Skeletal muscle satellite cell (primary cell): ENCODE results near the gene CTDP1.

Experiments
- H3K27me3 ChIP-seq: 2 replicates; pipeline ENCODE4 v1.7.0; 2013; ENCODE audit warnings: low read length; ENCODE audit not compliant: control insufficient read depth, insufficient read depth
- H3K36me3 ChIP-seq: 2 replicates; pipeline ENCODE4 v1.7.0; 2013; ENCODE audit warnings: mild to moderate bottlenecking, control low read depth, low read length; ENCODE audit not compliant: insufficient read depth
- H3K4me1 ChIP-seq: 2 replicates; pipeline ENCODE4 v1.7.0; 2013; ENCODE audit warnings: low read length; ENCODE audit not compliant: control insufficient read depth, insufficient read depth
- H3K4me2 ChIP-seq: 2 replicates; pipeline ENCODE4 v1.7.0; 2013; ENCODE audit warnings: mild to moderate bottlenecking, low read length
- H3K4me3 ChIP-seq: 2 replicates; pipeline ENCODE4 v1.7.0; 2013; ENCODE audit warnings: low read length
- H3K9ac ChIP-seq: 2 replicates; pipeline ENCODE4 v1.7.0; 2013; ENCODE audit warnings: mild to moderate bottlenecking, low read depth, low read length, moderate library complexity
- H3K9me3 ChIP-seq: replicated peaks from 2 replicates; pipeline ENCODE4 v1.7.0; 2013; ENCODE audit warnings: mild to moderate bottlenecking, control low read depth, low read length

The CTDP1 gene

DNA sequence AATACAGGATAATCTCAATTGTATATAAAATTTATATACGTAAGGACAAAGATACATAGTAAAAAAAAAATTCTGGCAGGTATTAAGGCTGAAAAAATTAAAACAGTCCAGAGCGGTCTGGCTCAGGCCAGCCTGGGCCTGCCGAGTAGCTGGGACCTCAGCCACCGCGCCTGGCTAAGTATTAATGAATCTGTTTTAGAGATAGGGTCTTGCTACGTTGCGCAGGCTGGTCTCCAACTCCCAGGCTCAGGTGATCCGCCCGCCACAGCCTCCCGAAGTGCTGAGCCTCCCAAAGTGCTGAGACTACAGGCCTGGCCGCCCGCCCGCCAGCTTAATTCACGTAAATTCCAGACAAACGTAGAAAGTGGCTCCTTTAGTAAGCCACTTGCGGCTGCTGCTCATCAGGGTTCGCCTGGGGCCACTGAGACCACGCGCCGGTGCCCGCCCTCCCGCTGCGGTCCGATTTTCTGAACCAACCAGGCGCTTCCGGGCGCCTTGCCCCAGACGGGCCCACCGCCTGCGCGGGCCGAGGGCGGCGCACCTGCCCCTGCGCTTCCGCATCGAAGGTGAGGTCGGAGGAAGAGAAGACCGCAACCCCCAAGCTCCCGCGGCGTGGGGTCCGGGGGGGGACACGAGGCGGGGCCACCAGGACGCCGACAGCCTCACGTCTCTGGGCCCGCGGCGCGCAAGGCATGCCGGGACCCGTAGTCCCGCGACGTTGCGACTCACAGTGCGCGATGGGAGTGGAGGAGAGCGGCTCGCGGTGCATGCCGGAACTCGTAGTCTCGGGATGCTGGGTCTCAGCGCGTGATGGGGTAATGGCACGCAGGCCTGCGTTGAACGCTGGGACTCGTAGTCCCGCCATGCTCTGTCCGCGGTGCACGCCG is 695 bp upstream of the CTDP1 start:
- peak overlapping the region; percentile 93 for H3K4me2 ChIP-seq
- no peaks in the 10 kb centered on the region for H3K9me3 ChIP-seq
- peaks cover 11% of the 10 kb centered on the region for H3K36me3 ChIP-seq
- H3K4me1 ChIP-seq = peaks cover 16% of the 10 kb centered on the region
- no peaks in the 10 kb centered on the region for H3K27me3 ChIP-seq
- peak overlapping the region; percentile 96 for H3K9ac ChIP-seq
- peak overlapping the region; percentile 95 for H3K4me3 ChIP-seq

DNA sequence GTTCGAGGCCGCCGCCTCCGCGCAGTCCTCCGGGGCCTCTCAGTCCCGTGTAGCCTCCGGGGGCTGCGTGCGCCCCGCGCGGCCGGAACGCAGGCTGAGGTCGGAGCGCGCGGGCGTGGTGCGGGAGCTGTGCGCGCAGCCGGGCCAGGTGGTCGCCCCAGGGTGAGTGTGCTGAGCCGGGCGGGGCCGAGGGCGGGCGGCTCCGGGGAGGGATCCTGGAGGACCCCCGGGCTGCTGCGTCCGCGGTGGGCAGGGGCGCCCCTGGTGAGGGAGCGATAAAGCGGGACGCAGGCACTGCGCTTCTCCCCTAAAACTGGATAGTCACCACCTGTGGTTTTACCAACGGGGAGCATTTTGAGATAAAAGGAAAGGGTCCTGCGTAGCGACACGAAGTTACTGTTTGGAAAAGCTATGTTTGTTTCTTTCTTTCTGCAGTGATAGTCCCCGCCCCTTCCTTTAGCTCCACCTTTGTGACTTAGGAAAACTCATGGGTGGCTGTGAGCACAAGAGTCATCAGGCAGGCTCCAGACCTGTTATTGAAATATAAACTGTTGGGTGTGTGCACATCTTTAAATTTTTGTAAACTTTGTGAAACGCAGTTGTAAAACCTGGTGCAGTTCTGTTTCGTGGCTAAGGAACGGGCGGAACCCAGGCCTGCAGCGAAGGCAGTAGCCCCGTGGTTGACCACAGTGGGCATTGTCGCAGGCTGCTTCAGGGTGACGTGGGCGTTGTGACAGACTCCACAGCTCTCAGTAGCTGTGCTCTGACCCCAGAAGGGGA is 687 bp downstream of the CTDP1 start:
- peaks cover 11% of the 10 kb centered on the region for H3K36me3 ChIP-seq
- H3K9me3 ChIP-seq = no peaks in the 10 kb centered on the region
- H3K4me1 ChIP-seq = peaks cover 16% of the 10 kb centered on the region
- no peaks in the 10 kb centered on the region for H3K27me3 ChIP-seq
- peak overlapping the region; percentile 95 for H3K4me3 ChIP-seq
- peak overlapping the region; percentile 96 for H3K9ac ChIP-seq
- peak overlapping the region; percentile 91 for H3K4me2 ChIP-seq

DNA sequence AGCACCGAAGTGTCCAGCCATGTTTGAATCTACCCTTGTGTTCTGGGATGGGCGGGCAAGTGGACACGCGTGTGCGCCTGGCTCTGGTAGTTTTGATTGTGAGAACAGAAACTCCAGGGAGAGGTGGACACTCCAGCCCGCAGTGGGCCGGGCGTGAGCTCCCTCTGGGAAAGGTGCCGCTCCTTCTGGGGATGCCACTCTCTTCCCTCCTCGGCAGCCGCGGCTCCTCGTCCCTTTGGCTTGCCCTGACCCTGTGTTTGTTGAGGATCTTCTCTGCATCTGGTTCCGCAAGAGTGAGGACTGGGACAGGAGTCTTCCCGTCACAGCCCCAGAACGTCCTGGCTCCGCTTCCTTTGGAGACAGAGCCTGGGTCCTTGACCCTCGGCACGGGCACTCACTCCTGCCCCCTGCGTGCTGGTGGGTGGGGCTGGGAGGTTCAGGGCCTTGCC is 1.3 kb downstream of the CTDP1 start:
- Histone ChIP-seq H3K4me1 (peaks cover 16% of the 10 kb centered on the region), H3K9ac (peak overlapping the region; percentile 96), H3K9me3 (no peaks in the 10 kb centered on the region), H3K4me3 (peak overlapping the region; percentile 95), H3K36me3 (peaks cover 11% of the 10 kb centered on the region), H3K4me2 (peak overlapping the region; percentile 91), H3K27me3 (no peaks in the 10 kb centered on the region)

DNA sequence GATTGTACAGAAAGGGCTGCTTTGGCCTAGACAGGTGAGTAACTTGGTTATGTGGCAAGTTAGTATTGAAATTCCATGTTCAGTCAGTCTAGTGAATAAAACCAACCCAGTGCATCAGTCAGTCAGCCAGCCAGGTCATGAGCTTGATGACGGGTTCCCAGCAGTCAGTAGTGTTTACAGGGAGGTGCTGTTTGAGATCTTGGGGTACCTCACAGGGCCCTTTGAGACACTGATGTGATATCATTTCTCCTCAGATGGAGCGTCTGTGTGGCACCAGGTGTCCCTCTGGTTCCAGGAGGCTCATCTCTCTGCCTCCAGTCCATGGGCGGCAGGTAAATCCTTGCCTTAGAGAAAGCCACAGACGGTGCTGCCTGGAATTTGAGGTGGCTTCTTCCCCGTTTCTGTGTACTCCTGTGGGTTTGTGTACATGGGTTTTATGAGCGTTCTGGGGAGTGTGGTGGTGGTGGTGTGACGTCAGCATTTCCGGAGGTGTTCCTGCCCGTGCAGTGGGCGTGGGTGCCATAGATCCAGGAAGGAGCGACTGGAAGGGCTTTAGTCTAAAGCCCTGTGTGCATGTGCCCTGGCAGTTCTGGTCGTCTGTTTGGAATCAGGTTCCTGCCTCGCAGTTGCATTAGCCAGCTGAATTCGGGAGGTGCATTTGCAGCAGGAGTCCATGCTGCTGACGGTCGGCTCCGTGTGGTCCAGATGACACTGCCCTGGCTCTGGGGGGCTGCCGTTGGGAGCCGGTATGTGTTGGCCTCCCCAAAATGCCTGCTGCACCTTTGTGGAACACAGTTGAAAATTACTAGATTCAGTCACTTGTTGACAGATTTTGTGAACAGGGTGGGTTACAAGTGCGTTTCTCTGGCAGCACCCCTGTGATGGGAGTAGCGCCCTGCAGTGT is 2.1 kb downstream of the CTDP1 start:
- H3K4me2 ChIP-seq = peak overlapping the region; percentile 91
- peak overlapping the region; percentile 95 for H3K4me3 ChIP-seq
- peaks cover 16% of the 10 kb centered on the region for H3K4me1 ChIP-seq
- no peaks in the 10 kb centered on the region for H3K27me3 ChIP-seq
- H3K9ac ChIP-seq = no peak overlapping the region
- no peaks in the 10 kb centered on the region for H3K9me3 ChIP-seq
- peaks cover 11% of the 10 kb centered on the region for H3K36me3 ChIP-seq

DNA sequence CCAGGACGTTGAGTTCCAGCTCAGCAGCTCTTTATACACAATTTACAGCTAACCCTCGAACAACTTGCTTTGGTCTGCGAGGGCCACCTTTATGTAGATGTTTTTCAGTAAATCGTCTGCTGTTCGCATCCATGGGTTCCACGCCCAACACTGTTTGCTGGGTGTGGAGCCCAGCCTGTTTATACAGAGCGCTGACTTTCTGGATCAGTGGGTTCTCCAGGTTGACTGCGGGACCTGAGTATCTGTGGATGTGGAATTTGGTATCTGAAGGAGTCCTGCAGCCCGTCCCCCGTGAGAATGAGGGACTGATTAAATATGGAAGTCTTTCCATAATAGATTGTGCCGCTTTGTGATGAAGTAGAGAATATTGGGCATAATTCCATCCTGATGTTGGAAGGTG is 2.9 kb downstream of the CTDP1 start:
- Histone ChIP-seq H3K36me3 (peaks cover 8% of the 10 kb centered on the region), H3K4me3 (no peak overlapping the region), H3K4me1 (peaks cover 16% of the 10 kb centered on the region), H3K4me2 (no peak overlapping the region), H3K27me3 (no peaks in the 10 kb centered on the region), H3K9ac (no peak overlapping the region), H3K9me3 (no peaks in the 10 kb centered on the region)

DNA sequence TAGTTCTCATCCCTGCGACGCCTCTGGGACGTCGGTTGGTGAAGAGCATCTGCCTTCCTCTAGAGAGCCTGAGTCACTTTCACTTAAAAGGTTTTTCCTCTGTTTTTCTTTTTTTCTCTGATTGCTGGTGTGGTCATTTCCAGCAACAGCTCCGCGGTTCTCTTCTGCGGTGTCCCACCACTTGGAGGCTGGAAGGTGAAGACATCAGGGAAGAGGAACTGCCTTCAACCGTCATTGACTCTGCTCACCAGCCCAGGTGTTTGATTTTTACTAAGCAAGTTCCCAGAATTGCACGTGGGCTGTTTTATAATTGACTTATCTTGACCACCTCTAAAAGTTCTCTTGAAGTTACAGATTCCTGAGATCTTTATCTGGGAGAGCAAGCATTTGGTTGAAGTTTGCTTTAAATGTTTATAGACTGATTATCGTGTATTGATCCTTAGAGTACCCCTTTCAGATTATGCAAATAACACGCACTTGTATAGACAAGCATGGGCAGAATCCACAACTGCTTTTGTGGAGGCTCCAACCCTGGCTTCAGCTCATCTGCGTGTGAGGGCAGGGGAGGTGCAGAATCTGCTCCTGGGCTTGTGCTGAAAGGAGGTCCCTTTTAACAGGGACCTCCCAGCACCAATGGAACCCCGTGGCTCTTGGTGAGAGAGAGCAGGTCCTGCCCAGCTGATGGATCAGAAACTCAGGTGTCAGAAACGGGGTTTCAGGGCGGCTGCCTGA is 3.5 kb downstream of the CTDP1 start:
- Histone ChIP-seq H3K36me3 (peaks cover 6% of the 10 kb centered on the region), H3K9ac (no peak overlapping the region), H3K27me3 (no peaks in the 10 kb centered on the region), H3K4me2 (no peak overlapping the region), H3K4me3 (no peak overlapping the region), H3K9me3 (no peaks in the 10 kb centered on the region), H3K4me1 (peaks cover 20% of the 10 kb centered on the region)

DNA sequence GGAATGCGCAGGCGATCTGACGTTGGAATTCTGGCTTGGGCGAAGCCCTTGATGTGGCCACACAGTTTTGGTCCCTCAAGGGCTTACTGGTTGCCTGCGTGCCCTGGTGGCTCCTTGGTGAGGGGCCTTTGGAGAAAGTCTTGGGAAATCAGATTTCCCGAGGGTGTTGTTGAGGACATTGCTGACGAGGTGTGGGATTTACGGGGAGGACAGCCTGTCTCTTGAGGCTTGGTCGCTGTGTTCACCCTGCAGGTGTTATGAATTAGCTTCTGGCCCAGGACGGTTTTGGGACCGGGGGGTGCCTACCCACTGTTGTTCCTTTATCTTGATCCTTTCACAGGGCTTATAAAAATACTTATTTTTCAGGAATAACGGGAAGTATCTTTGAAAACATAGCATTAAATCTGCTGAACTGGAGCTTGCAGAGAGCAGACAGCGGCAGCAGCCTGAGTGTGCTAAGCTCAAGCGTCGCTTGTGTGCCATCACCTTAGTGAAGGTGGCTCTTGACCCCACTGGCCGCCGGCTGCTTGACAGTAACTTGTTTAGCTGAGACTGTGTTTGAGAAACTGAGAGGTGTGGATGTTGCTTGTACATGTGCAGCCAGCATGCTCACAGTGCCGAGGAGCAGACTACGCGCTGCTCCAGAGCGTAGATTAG is 4.2 kb downstream of the CTDP1 start:
- Histone ChIP-seq H3K4me1 (peaks cover 16% of the 10 kb centered on the region), H3K4me2 (no peak overlapping the region), H3K27me3 (no peaks in the 10 kb centered on the region), H3K9me3 (no peaks in the 10 kb centered on the region), H3K4me3 (no peak overlapping the region), H3K36me3 (peaks cover 6% of the 10 kb centered on the region), H3K9ac (no peak overlapping the region)

DNA sequence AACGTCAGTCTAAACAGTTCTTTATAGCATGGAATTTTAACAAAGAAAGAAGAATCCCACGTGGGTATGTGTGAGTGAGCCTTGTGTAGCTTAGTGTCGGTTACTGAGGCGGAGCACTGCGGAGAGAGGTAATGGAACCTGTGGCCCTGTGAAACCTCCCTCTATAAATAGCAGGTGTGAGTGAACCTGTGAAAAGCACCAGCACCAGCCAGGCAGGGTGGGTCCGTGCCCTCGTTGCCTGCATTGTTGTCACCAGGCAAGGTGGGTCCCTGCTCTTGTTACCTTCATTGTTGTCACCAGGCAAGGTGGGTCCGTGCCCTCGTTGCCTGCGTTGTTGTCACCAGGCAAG is 4.7 kb downstream of the CTDP1 start:
- Histone ChIP-seq H3K27me3 (no peaks in the 10 kb centered on the region), H3K4me3 (no peak overlapping the region), H3K36me3 (peaks cover 6% of the 10 kb centered on the region), H3K4me1 (peaks cover 16% of the 10 kb centered on the region), H3K4me2 (no peak overlapping the region), H3K9me3 (no peaks in the 10 kb centered on the region), H3K9ac (no peak overlapping the region)

DNA sequence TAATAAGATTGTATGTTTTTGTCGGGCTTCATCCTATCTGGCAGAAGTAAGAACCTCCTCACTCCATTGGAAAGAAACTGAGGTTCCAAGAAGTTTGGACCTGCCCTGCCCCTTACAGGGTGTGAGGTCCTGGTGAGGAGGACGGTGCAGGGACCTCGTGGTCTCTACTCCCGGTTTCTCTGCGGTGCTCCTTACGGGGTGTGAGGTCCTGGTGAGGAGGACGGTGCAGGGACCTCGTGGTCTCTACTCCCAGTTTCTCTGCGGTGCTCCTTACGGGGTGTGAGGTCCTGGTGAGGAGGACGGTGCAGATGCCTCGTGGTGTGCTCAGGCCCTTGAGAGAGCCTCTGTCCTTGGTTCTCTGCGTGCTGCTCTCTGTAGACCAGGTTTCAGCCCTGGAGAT is 5.2 kb downstream of the CTDP1 start:
- Histone ChIP-seq H3K27me3 (no peaks in the 10 kb centered on the region), H3K9ac (no peak overlapping the region), H3K9me3 (no peaks in the 10 kb centered on the region), H3K4me1 (peaks cover 16% of the 10 kb centered on the region), H3K4me3 (no peak overlapping the region), H3K4me2 (no peak overlapping the region), H3K36me3 (peaks cover 6% of the 10 kb centered on the region)

DNA sequence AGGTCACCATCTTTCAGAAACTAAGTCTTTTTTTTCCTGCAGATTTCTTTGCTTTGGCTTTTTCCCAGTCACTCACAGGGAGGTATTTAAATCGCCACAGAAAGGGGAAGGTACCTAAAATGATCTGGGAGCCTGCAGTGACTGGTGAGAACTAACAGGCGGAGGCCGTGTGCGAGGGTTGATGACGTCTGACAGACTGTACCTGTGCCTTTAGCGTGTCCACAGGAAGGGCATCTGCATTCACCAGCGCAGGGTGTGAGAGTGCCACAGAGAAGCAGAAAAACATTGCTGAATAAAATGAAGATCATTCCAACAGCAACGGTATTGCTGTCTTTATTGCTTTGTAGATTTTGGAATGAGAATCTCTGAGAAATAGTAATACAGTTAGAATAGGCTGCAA is 5.7 kb downstream of the CTDP1 start:
- peaks cover 6% of the 10 kb centered on the region for H3K36me3 ChIP-seq
- H3K27me3 ChIP-seq = no peaks in the 10 kb centered on the region
- no peak overlapping the region for H3K4me3 ChIP-seq
- H3K9me3 ChIP-seq = no peaks in the 10 kb centered on the region
- peaks cover 16% of the 10 kb centered on the region for H3K4me1 ChIP-seq
- no peak overlapping the region for H3K9ac ChIP-seq
- H3K4me2 ChIP-seq = no peak overlapping the region
